ENCODE measurements around the gene TNFRSF18. TPM values are rescaled to one million over a fixed set of nuclear protein-coding genes. Genes with fewer than 3 reads are reported as not detected.

Gene TNFRSF18
- total RNA-seq: 10 to 100 TPM in 1 of 5 donors, 1 to 10 TPM in 1, not detected in 3; 1.7 to 11.9 TPM
- polyA plus RNA-seq: 1 to 10 TPM in 1 of 3 donors, under 1 TPM in 1, not detected in 1; 0.37 to 3.6 TPM
- long read RNA-seq, donor 1: 0 reads
- long read RNA-seq, donor 2: 0 reads
- long read RNA-seq, donor 3: 0 reads
- long read RNA-seq, donor 4: 0 reads
- long read RNA-seq, donor 5: 0 reads
- long read RNA-seq, donor 6: 0 reads
- long read RNA-seq, donor 7: 0 reads
- long read RNA-seq, donor 8: 0 reads
- long read RNA-seq, donor 9: 0 reads
- long read RNA-seq, donor 10: 0 reads

- H3K4me1 ChIP-seq: peaks cover 19 to 40% (median 36%) of the 10 kb centered on the region in 4 donors
- peak within 1 kb of the TSS; percentile 26 to 48 (median 33) for H3K4me3 ChIP-seq
- TF ChIP-seq POLR2A (IDR thresholded peaks at IDR 0.05) (no peak), POLR2AphosphoS5 (IDR thresholded peaks at IDR 0.05) (no peak), EP300 (IDR thresholded peaks at IDR 0.05) (no peak), CTCF (IDR thresholded peaks at IDR 0.05) (no peak)
- WGBS, 5 donors: 1 to 4% (median 3%) methylated on average over 16 to 49 of the region's 49 CpGs
- no peaks in the 10 kb centered on the region for H3K9me3 ChIP-seq
- H3K27me3 ChIP-seq: peaks cover 6 to 72% (median 49%) of the 10 kb centered on the region in 3 donors
- H3K36me3 ChIP-seq: no peaks in the 10 kb centered on the region
- peak; percentile 60 to 64 for DNase-seq
- intact Hi-C loops (cut with DNase I; ENCODE audit: low total_unique reads): no loop called here
- H3K27ac ChIP-seq: peak within 1 kb of the TSS in 1 of 5 donors; percentile 38
Observed at GRCh38 chr1:1206376-1206965, at the start of gene TNFRSF18. Gene TNFRSF18, minus strand, starts transcription at chr1:1206592. Its CDS starts 21 bp downstream, at chr1:1206571.

GRCh38 chr1:1255611-1256010 lies 49.2 kb upstream of the TNFRSF18 start:
- no peak for DNase-seq
- Histone ChIP-seq H3K27ac (no peak overlapping the region), H3K27me3 (no peaks in the 10 kb centered on the region), H3K36me3 (peaks cover 37 to 90% (median 86%) of the 10 kb centered on the region in 4 donors), H3K4me3 (no peak overlapping the region), H3K9me3 (no peaks in the 10 kb centered on the region), H3K4me1 (peaks cover 0 to 23% (median 5%) of the 10 kb centered on the region in 4 donors)
- no peak for TF ChIP-seq CTCF (IDR thresholded peaks at IDR 0.05)
- no peak for TF ChIP-seq POLR2A (IDR thresholded peaks at IDR 0.05)
- no peak for TF ChIP-seq POLR2AphosphoS5 (IDR thresholded peaks at IDR 0.05)
- no peak for TF ChIP-seq EP300 (IDR thresholded peaks at IDR 0.05)
- intact Hi-C loops (cut with DNase I; ENCODE audit: low total_unique reads): no loop called here
- WGBS, 5 donors: 84 to 95% (median 93%) methylated on average over 10 of the region's 10 CpGs

GRCh38 chr1:1255078-1255477 lies 48.7 kb upstream of the TNFRSF18 start:
- TF ChIP-seq POLR2A (IDR thresholded peaks at IDR 0.05): no peak
- TF ChIP-seq EP300 (IDR thresholded peaks at IDR 0.05): no peak
- no peak for TF ChIP-seq POLR2AphosphoS5 (IDR thresholded peaks at IDR 0.05)
- TF ChIP-seq CTCF (IDR thresholded peaks at IDR 0.05): no peak
- Histone ChIP-seq H3K27ac (no peak overlapping the region), H3K36me3 (peaks cover 35 to 86% (median 81%) of the 10 kb centered on the region in 4 donors), H3K4me1 (peaks cover 0 to 27% (median 5%) of the 10 kb centered on the region in 4 donors), H3K9me3 (no peaks in the 10 kb centered on the region), H3K27me3 (no peaks in the 10 kb centered on the region), H3K4me3 (no peak overlapping the region)
- DNase-seq: no peak
- WGBS, 5 donors: 89 to 94% (median 94%) methylated on average over 19 to 26 of the region's 26 CpGs
- intact Hi-C loops (cut with DNase I; ENCODE audit: low total_unique reads): no loop called here

GRCh38 chr1:1254667-1254998 lies 48.2 kb upstream of the TNFRSF18 start:
- no peak for DNase-seq
- H3K36me3 ChIP-seq: peaks cover 33 to 81% (median 76%) of the 10 kb centered on the region in 4 donors
- WGBS, 5 donors: 81 to 87% (median 84%) methylated on average over 21 of the region's 21 CpGs
- TF ChIP-seq POLR2A (IDR thresholded peaks at IDR 0.05): no peak
- TF ChIP-seq EP300 (IDR thresholded peaks at IDR 0.05): no peak
- intact Hi-C loops (cut with DNase I; ENCODE audit: low total_unique reads): no loop called here
- H3K9me3 ChIP-seq: no peaks in the 10 kb centered on the region
- no peak overlapping the region for H3K4me3 ChIP-seq
- H3K27ac ChIP-seq: no peak overlapping the region
- peaks cover 0 to 25% (median 5%) of the 10 kb centered on the region in 4 donors for H3K4me1 ChIP-seq
- no peaks in the 10 kb centered on the region for H3K27me3 ChIP-seq
